Gastrocnemius medialis (tissue), 4 donors: ENCODE data around the gene EFCAB9.

Source experiments
- POLR2A ChIP-seq, 2 donors: fragments of 450-650 bp; IDR thresholded peaks; one replicate each; pipeline ENCODE4 v1.6.1; 2017; ENCODE audit warnings: antibody characterized with exemption in 2 of 2, mild to moderate bottlenecking in 2 of 2, moderate library complexity in 2 of 2
- TF ChIP-seq, protein P1 (sequence below), 5 experiments: fragments of 450-650 bp in 3 of 5; fragments of 200-600 bp in 2 of 5; sonication (generic) in 2 of 5; IDR thresholded peaks in 4 of 5; conservative IDR thresholded peaks in 1 of 5; 1 replicate in 4 of 5; 2 replicates in 1 of 5; pipeline ENCODE4 v1.5.1; 2016 to 2019; ENCODE audit warnings: antibody characterized with exemption in 5 of 5, mild to moderate bottlenecking in 3 of 5, moderate library complexity in 3 of 5

DNA sequence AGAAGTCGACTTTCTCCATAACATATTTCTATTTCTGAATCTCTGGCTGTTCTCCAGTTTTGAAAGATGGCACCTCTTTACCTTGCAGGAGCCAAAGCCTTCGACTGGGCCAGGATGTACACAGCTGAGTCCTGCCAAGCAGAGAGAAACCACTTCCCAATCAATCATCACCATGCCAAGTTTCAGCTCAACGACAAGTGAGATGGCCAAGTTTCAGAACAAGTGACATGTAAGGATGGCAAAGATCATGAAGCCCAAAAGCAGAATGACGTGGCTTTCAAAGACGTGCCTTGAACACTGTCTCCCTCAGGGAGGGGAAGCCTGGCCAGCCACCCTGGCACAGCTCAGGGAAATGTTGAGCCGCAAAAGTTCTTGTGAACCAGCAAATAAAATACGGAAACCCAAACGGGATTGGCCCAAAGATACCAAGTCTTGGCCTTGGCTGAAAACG is 23.7 kb upstream of the EFCAB9 start:
- no peak for TF ChIP-seq POLR2A (IDR thresholded peaks at IDR 0.05)
- TF ChIP-seq, protein P1, sequence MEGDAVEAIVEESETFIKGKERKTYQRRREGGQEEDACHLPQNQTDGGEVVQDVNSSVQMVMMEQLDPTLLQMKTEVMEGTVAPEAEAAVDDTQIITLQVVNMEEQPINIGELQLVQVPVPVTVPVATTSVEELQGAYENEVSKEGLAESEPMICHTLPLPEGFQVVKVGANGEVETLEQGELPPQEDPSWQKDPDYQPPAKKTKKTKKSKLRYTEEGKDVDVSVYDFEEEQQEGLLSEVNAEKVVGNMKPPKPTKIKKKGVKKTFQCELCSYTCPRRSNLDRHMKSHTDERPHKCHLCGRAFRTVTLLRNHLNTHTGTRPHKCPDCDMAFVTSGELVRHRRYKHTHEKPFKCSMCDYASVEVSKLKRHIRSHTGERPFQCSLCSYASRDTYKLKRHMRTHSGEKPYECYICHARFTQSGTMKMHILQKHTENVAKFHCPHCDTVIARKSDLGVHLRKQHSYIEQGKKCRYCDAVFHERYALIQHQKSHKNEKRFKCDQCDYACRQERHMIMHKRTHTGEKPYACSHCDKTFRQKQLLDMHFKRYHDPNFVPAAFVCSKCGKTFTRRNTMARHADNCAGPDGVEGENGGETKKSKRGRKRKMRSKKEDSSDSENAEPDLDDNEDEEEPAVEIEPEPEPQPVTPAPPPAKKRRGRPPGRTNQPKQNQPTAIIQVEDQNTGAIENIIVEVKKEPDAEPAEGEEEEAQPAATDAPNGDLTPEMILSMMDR (IDR thresholded peaks at IDR 0.05 in 4 of 5, conservative IDR thresholded peaks at IDR 0.05 in 1 of 5) = no peak
